GM23338 (cell line): Measurements from ENCODE around the gene LSM5. TPM values are rescaled to one million over a fixed set of nuclear protein-coding genes. Genes with fewer than 3 reads are reported as not detected.

Source experiments
- ATAC-seq: fragments of 200-7000 bp; cut with Tn5 transposase; 3 replicates; pipeline ENCODE4 v1.9.1; 2020
- DNase-seq: peaks from one replicate; pipeline ENCODE4 v3.0.0-alpha.2; 2015; ENCODE audit warnings: low spot score
- H2AFZ ChIP-seq: fragments of 200-600 bp; sonication (generic); 2 replicates; pipeline ENCODE4 v1.8.0; 2016; ENCODE audit warnings: antibody characterized with exemption, mild to moderate bottlenecking, moderate library complexity
- H3F3A ChIP-seq: fragments of 200-600 bp; sonication (generic); replicated peaks from 2 replicates; pipeline ENCODE4 v1.8.0; 2017; ENCODE audit warnings: antibody characterized with exemption, mixed run types, low read depth
- H3K27ac ChIP-seq: fragments of 200-600 bp; sonication (generic); 2 replicates; pipeline ENCODE4 v1.6.1; 2016; ENCODE audit warnings: low read depth
- H3K27me3 ChIP-seq: fragments of 200-600 bp; sonication (generic); 2 replicates; pipeline ENCODE4 v1.8.0; 2016; ENCODE audit warnings: mild to moderate bottlenecking, mixed run types, moderate library complexity; ENCODE audit not compliant: insufficient read depth
- H3K36me3 ChIP-seq: fragments of 200-600 bp; sonication (generic); 2 replicates; pipeline ENCODE4 v1.8.0; 2016; ENCODE audit warnings: mild to moderate bottlenecking; ENCODE audit not compliant: insufficient read depth
- H3K4me1 ChIP-seq: fragments of 200-600 bp; sonication (generic); 2 replicates; pipeline ENCODE4 v1.8.0; 2016; ENCODE audit warnings: mild to moderate bottlenecking, moderate library complexity; ENCODE audit not compliant: insufficient read depth
- H3K4me2 ChIP-seq: fragments of 200-600 bp; sonication (generic); 2 replicates; pipeline ENCODE4 v1.7.1; 2017; ENCODE audit warnings: mixed run types
- H3K4me3 ChIP-seq: fragments of 200-600 bp; sonication (generic); 2 replicates; pipeline ENCODE4 v1.6.1; 2016; ENCODE audit warnings: mixed run types
- H3K79me2 ChIP-seq: fragments of 200-600 bp; sonication (generic); replicated peaks from 2 replicates; pipeline ENCODE4 v1.8.0; 2017; ENCODE audit warnings: mild to moderate bottlenecking; ENCODE audit not compliant: insufficient read depth
- H3K9me2 ChIP-seq: fragments of 200-600 bp; sonication (generic); 2 replicates; pipeline ENCODE4 v1.8.0; 2017; ENCODE audit not compliant: insufficient read depth
- H4K20me1 ChIP-seq: fragments of 200-600 bp; sonication (generic); replicated peaks from 2 replicates; pipeline ENCODE4 v1.8.0; 2017; ENCODE audit warnings: mild to moderate bottlenecking; ENCODE audit not compliant: insufficient read depth
- H3K27ac Mint-ChIP-seq: 2 replicates; pipeline ENCODE4 v1.8.0; 2020; ENCODE audit warnings: inconsistent platforms, mild to moderate bottlenecking, moderate library complexity, mixed read lengths
- H3K27me3 Mint-ChIP-seq: 3 replicates; pipeline ENCODE4 v1.8.0; 2022; ENCODE audit warnings: low read depth, mild to moderate bottlenecking, moderate library complexity, mixed read lengths, inconsistent platforms; ENCODE audit not compliant: insufficient read depth, poor library complexity
- H3K36me3 Mint-ChIP-seq: 3 replicates; pipeline ENCODE4 v1.8.0; 2021; ENCODE audit warnings: low read depth, mild to moderate bottlenecking, inconsistent platforms, moderate library complexity, mixed read lengths
- H3K4me1 Mint-ChIP-seq: 3 replicates; pipeline ENCODE4 v1.8.0; 2020; ENCODE audit warnings: mild to moderate bottlenecking, inconsistent platforms, mixed read lengths
- H3K4me3 Mint-ChIP-seq: 3 replicates; pipeline ENCODE4 v1.8.0; 2021; ENCODE audit warnings: moderate library complexity, mild to moderate bottlenecking, inconsistent platforms, mixed read lengths
- H3K9me3 Mint-ChIP-seq: 3 replicates; pipeline ENCODE4 v1.8.0; 2020; ENCODE audit warnings: moderate library complexity, mild to moderate bottlenecking, inconsistent platforms, mixed read lengths
- CREB1 ChIP-seq: fragments of 250-450 bp; sonication (Bioruptor Pico); IDR thresholded peaks from 2 replicates; pipeline ENCODE4 v1.5.0; 2020; ENCODE audit warnings: low read depth, mild to moderate bottlenecking, moderate library complexity
- CTCF ChIP-seq, 2 experiments: fragments of 200-600 bp in 1 of 2; sonication (generic) in 1 of 2; conservative IDR thresholded peaks; 2 replicates each; pipeline versions ENCODE4 v1.5.1 to v1.6.1; 2016 to 2017; ENCODE audit warnings: antibody characterized with exemption in 2 of 2, low read depth in 2 of 2, mild to moderate bottlenecking in 2 of 2, moderate library complexity in 1 of 2
- ETS1 ChIP-seq: IDR thresholded peaks from 2 replicates; pipeline ENCODE4 v1.6.1; 2016; ENCODE audit warnings: antibody characterized with exemption
- EZH2 ChIP-seq: fragments of 200-600 bp; sonication (generic); IDR thresholded peaks from one replicate; pipeline ENCODE4 v1.8.0; 2017; ENCODE audit warnings: antibody characterized with exemption, mild to moderate bottlenecking, low read depth; ENCODE audit not compliant: unreplicated experiment
- JUNB ChIP-seq: IDR thresholded peaks from one replicate; pipeline ENCODE4 v1.6.1; 2016; ENCODE audit warnings: antibody characterized with exemption; ENCODE audit not compliant: unreplicated experiment
- NANOG ChIP-seq: IDR thresholded peaks from 2 replicates; pipeline ENCODE4 v1.6.1; 2016; ENCODE audit warnings: antibody characterized with exemption, borderline replicate concordance
- POLR2AphosphoS5 ChIP-seq: IDR thresholded peaks from 2 replicates; pipeline ENCODE4 v1.6.1; 2016; ENCODE audit warnings: antibody characterized with exemption, low read depth
- STAT1 ChIP-seq: IDR thresholded peaks from one replicate; pipeline ENCODE4 v1.6.1; 2016; ENCODE audit warnings: antibody characterized with exemption; ENCODE audit not compliant: unreplicated experiment
- polyA plus RNA-seq: library from polyadenylated mRNA; unstranded; fragments of >200 nt; fragmentation: Nextera tagmentation; extraction: Ambion mirVana; gene quantifications from 2 replicates; pipeline ENCODE4 v1.2.1, GENCODE V29; 2016
- total RNA-seq: library from RNA; depleted of rRNA; stranded (reverse); fragments of >200 nt; shearing (Covaris generic); gene quantifications from 2 replicates; pipeline ENCODE4 v1.2.3, GENCODE V29; 2014
- TF ChIP-seq, protein P1 (sequence below): IDR thresholded peaks from one replicate; pipeline ENCODE4 v1.6.1; 2018; ENCODE audit warnings: antibody characterized with exemption; ENCODE audit not compliant: unreplicated experiment

Gene LSM5
- total and polyA plus RNA-seq, 2 experiments from 2014 or later: 56.6 to 469 TPM

GRCh38 chr7:32481176-32481575, 9.0 kb downstream of the LSM5 start (continued):
- TF ChIP-seq CREB1 (CRISPR knock-in tag) (no peak), NANOG (no peak), CTCF (conservative IDR thresholded peaks at IDR 0.05; ENCODE audit: low read depth in 2 of 2) (no peak), JUNB (no peak)
- TF ChIP-seq, protein P1, sequence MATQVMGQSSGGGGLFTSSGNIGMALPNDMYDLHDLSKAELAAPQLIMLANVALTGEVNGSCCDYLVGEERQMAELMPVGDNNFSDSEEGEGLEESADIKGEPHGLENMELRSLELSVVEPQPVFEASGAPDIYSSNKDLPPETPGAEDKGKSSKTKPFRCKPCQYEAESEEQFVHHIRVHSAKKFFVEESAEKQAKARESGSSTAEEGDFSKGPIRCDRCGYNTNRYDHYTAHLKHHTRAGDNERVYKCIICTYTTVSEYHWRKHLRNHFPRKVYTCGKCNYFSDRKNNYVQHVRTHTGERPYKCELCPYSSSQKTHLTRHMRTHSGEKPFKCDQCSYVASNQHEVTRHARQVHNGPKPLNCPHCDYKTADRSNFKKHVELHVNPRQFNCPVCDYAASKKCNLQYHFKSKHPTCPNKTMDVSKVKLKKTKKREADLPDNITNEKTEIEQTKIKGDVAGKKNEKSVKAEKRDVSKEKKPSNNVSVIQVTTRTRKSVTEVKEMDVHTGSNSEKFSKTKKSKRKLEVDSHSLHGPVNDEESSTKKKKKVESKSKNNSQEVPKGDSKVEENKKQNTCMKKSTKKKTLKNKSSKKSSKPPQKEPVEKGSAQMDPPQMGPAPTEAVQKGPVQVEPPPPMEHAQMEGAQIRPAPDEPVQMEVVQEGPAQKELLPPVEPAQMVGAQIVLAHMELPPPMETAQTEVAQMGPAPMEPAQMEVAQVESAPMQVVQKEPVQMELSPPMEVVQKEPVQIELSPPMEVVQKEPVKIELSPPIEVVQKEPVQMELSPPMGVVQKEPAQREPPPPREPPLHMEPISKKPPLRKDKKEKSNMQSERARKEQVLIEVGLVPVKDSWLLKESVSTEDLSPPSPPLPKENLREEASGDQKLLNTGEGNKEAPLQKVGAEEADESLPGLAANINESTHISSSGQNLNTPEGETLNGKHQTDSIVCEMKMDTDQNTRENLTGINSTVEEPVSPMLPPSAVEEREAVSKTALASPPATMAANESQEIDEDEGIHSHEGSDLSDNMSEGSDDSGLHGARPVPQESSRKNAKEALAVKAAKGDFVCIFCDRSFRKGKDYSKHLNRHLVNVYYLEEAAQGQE: no peak

GRCh38 chr7:32479574-32480200, 10.5 kb downstream of the LSM5 start:
- Histone ChIP-seq H4K20me1 (no peaks in the 10 kb centered on the region; the same call in 1 of the 2 replicates), H2AFZ (no peak overlapping the region), H3K27ac (no peak overlapping the region), H3K27me3 (no peaks in the 10 kb centered on the region), H3F3A (no peaks in the 10 kb centered on the region), H3K9me2 (no peaks in the 10 kb centered on the region), H3K4me3 (no peak overlapping the region), H3K4me1 (no peaks in the 10 kb centered on the region), H3K36me3 (no peaks in the 10 kb centered on the region), H3K79me2 (no peaks in the 10 kb centered on the region), H3K4me2 (no peak overlapping the region)
- Mint-ChIP-seq H3K36me3 (no peaks in the 10 kb centered on the region), H3K9me3 (no peaks in the 10 kb centered on the region), H3K4me3 (no peak overlapping the region), H3K4me1 (no peaks in the 10 kb centered on the region), H3K27me3 (no peaks in the 10 kb centered on the region), H3K27ac (no peak overlapping the region)
- no peak for TF ChIP-seq POLR2AphosphoS5
- TF ChIP-seq ETS1: no peak
- no peak for TF ChIP-seq EZH2
- no peak for TF ChIP-seq NANOG
- peak; percentile 97 for TF ChIP-seq CTCF (conservative IDR thresholded peaks at IDR 0.05; ENCODE audit: low read depth in 2 of 2)
- TF ChIP-seq JUNB: no peak
- no peak for TF ChIP-seq STAT1
- DNase-seq (peak; percentile 75), ATAC-seq (peak; percentile 60)
